Breast epithelium (tissue), 3 donors: ENCODE measurements around the gene UGT1A4.

Experiments
- POLR2A ChIP-seq: fragments of 450-650 bp; IDR thresholded peaks from one replicate; pipeline ENCODE4 v1.6.1; 2016; ENCODE audit warnings: antibody characterized with exemption, mild to moderate bottlenecking, moderate library complexity
- TF ChIP-seq, protein P1 (sequence below), 3 donors: fragments of 450-650 bp; IDR thresholded peaks; one replicate each; pipeline ENCODE4 v1.5.1; 2016 to 2017; ENCODE audit warnings: antibody characterized with exemption in 3 of 3, mild to moderate bottlenecking in 3 of 3, moderate library complexity in 3 of 3

DNA sequence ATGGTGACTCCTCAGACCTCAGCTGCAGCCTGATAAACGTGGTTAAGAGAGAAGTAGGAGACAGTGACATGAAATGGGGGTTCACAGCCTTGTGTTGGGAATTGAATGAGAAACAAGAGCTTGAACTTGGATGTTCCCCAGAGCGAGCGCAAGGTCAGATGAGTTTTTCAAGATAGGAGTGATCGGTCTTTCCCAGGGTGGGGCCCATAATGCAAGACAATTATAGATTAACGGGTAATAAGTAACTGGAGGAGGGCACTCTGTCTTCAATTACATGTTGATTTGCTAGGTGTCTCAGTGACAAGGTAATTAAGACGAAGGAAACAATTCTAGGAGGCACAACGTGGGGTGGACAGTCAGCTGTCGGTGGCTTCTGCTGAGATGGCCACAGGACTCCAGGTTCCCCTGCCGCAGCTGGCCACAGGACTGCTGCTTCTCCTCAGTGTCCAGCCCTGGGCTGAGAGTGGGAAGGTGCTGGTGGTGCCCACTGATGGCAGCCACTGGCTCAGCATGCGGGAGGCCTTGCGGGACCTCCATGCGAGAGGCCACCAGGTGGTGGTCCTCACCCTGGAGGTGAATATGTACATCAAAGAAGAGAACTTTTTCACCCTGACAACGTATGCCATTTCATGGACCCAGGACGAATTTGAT lies 5.8 kb upstream of the UGT1A4 start, which contains the start of gene UGT1A5:
- TF ChIP-seq, protein P1, sequence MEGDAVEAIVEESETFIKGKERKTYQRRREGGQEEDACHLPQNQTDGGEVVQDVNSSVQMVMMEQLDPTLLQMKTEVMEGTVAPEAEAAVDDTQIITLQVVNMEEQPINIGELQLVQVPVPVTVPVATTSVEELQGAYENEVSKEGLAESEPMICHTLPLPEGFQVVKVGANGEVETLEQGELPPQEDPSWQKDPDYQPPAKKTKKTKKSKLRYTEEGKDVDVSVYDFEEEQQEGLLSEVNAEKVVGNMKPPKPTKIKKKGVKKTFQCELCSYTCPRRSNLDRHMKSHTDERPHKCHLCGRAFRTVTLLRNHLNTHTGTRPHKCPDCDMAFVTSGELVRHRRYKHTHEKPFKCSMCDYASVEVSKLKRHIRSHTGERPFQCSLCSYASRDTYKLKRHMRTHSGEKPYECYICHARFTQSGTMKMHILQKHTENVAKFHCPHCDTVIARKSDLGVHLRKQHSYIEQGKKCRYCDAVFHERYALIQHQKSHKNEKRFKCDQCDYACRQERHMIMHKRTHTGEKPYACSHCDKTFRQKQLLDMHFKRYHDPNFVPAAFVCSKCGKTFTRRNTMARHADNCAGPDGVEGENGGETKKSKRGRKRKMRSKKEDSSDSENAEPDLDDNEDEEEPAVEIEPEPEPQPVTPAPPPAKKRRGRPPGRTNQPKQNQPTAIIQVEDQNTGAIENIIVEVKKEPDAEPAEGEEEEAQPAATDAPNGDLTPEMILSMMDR (IDR thresholded peaks at IDR 0.05): no peak
- TF ChIP-seq POLR2A: no peak
